Measurements from ENCODE around the gene BPIFB3.

BPIFB3 gene

GRCh38 chr20:33015700-33016580 is 37.8 kb upstream of the BPIFB3 start:
- no peak for DNase-seq

DNA sequence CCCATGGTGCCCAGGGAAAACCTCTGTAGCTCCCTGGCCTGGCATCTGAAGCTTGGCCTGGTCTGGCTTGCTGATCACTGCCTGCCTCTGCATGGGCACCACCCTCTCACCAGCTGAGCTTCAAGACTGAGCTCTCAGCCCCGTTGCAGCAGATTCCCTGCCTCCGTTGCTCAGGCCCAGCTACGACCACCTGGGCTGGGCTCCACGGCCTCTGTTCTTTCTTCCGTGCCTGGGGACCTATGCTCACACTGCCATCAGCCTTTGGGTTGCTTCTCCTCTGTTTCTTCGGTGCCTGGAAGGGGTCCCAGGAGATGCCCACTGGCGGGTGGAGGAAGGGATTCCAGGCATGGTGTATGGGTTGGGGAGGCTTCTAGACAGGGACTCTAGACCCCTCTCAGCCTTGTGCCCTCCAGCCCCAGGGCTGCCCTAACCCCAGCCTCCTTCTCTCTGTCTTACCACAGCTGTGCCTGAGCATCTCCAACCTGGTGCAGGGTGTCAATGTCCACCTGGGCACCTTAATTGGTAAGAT is 37.1 kb upstream of the BPIFB3 start:
- no peak for DNase-seq

DNA sequence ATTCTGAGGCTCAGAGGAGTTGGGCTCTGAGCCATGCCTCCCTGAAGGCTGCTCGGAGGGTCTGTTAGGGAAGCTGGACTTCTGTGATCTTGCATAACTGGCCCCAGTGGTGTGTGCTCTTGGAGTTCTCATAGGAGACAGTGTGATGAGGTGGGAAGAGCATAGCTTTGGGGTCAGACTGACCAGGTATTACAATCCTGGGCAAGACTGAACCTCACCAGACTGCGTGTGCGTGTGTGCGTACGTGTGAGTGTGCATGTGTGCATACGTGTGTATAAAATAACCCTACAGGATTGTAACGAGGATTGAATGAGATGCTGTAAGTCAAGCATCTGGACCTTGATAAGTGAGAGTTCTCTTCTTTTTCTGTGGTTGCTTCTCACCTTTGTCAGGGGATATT is 36.2 kb upstream of the BPIFB3 start:
- DNase-seq = no peak

- no peak for DNase-seq
These were observed 35.4 kb upstream of the BPIFB3 start for GRCh38 chr20:33018169-33018931.

DNA sequence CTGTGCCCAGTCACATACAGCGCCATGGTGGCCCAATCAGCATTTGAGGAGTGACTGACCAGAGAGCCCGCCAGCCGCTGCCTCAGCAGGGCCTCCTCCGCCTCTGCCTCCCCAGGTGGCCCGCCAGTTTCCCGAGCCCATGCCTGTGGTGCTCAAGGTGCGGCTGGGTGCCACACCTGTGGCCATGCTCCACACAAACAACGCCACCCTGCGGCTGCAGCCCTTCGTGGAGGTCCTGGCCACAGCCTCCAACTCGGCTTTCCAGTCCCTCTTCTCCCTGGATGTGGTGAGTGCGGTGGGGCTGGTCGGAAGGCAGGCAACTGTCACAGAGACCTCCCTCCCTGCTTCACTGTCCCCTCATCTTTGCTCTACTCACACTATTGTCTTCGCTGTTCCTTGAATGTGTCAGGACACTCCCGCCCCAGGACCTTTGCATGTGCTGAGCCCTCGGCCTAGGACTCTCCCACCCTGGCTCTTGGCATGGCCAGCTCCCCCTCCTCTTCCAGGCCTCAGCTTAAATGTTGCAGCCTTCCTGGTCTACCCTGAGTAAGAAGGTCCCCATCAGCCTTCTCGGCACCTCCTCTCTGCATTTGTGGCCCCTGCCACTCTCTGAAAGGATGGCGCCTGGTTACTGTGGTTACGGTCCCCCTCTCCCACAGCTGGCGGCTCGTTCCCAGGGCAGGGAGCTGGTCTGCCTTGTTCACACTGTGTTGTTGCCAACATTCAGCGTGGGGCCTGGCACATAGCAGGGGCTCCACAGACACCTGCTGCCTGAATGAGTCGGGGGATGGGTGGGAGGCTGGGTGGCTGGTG is 34.0 kb upstream of the BPIFB3 start:
- DNase-seq = no peak

DNA sequence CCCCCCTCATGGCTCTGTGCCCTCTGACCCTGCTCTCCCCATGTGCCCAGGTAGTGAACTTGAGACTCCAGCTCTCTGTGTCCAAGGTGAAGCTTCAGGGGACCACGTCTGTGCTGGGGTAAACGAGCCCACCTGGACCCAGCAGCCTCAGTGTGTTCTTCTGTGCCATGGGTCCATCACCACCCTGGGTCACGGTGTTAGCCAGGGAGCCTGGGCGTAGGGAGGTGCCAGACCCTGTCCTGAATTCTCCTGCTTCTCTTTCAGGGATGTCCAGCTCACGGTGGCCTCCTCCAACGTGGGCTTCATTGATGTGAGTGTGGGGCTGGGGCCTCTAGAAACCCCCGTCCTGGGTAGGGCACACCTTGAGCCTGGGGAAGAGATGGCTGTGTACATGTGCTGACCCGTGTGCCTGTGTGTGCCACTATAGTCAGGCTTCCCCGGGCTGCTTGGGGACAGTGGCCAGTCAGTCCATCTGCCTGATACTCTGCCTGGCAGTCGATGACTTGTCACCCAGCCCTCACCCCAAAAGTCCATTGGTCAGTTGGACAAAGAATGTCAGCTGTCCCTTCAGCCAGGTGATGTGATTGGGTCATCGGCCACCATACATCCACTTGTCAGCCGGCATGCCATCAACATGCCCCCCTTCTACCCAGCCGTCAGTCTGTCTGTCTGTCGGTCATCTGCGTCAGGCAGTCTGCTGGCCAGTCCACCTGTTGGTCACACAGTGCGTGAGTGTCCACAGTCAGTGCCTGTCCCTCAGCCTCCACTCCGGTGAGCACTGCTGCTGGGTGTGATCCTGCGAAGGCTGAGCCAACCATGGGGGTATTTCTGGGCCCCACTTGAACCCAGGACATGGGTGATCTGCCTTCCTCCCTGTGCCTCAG is 33.2 kb upstream of the BPIFB3 start:
- DNase-seq = no peak

GRCh38 chr20:33021879-33022278 is 31.8 kb upstream of the BPIFB3 start:
- no peak for DNase-seq

DNA sequence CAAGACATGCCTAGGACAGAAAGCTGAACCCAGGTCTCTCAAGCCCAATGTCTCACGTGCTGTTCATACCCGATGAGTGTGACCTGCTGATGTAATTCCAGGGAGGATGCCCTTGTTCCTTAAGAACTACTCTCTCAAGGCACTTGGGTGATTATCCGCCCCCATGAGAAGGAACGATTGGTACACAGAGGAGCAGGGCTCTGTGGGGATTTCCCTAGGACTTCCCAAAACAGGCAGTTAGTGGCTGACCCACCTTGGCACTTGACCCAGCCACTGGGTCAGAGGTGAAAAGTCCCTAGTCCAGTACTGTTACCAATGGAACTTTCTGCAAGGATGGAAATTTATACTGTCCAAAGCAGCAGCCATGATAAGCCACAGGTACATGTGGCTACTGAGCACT is 31.4 kb upstream of the BPIFB3 start:
- no peak for DNase-seq

GRCh38 chr20:33022694-33023438 is 30.8 kb upstream of the BPIFB3 start:
- DNase-seq = no peak

GRCh38 chr20:33023439-33024242 is 30.1 kb upstream of the BPIFB3 start:
- no peak for DNase-seq

GRCh38 chr20:33024243-33024560 is 29.5 kb upstream of the BPIFB3 start:
- no peak for DNase-seq

DNA sequence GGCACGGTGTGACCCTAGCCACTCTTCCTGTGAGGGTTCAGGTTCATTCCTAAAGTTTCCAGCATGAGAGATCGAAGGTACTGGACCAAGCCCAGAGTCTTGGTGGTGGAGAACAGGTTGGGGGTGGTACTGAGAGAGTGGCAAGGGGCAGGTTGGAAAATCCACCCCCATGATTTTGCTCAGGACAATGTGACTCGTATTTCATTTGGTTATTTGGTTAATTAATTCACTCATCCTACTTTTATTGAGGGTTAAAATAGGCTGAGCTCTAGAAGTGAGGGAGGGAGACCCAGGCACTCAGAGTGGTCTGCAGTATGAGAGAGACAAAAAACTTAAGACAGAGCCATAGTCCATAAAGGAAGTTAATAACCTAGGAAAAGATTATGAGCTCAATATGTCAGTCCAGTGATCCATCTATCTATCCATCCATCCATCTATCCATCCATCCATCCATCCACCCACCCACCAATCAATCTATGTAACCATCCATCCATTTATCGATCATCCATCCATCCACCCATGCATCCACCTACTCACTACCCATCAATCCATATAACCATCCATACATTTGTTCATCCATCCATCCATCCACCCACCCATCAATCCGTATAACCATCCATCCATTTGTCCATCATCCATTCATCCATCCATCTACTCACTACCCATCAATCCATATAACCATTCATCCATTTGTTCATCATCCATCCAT is 28.9 kb upstream of the BPIFB3 start:
- DNase-seq = no peak

- DNase-seq = no peak
These were observed 28.3 kb upstream of the BPIFB3 start for GRCh38 chr20:33025318-33025876.

GRCh38 chr20:33026072-33026778 is 27.5 kb upstream of the BPIFB3 start:
- no peak for DNase-seq

DNA sequence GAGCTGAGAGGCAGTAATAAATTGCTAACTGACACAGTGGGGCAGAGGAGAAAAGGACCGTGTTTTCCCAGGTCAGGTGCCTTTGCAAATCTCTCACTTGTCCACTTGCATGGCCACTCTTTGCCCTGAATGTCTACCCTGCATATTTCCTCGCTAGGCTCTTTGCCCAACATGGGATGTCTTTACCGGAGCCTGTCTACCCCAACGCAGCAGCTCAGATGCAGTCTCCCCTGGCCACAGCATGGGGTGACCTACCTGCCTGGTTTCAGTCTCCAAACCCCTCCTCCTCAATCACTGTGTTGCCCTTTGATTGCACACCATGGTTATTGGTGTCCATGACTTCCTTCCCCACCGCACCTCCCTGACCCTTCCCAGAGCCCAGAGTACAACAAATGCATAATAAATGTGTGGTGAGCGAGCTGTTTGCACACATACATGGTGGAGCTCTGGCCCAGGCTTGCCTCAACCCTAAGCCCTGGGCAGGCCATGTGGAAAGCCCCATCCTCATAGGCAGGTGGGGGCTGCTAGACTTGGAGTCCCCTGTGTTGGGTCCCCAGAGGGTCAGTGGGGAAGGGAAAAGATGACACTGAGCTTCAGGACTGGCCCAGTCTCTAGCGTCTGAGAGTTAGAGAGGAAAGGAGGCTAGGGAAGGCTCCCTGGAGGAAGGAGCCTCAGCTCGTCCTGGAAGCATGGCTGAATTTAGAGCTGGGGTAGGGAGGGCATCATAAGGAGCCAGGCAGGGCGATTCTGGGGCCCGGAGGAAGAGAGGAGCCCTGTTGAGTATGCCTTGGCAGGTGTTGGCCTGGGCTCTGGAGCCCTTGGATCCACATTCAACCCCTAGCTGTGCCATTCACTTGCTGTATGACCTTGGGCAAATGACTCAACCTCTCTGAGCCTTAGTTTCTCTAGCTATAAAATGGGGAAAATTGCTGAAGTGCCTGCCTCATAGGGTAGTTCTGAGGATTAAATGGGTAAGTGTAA is 26.6 kb upstream of the BPIFB3 start:
- no peak for DNase-seq

DNA sequence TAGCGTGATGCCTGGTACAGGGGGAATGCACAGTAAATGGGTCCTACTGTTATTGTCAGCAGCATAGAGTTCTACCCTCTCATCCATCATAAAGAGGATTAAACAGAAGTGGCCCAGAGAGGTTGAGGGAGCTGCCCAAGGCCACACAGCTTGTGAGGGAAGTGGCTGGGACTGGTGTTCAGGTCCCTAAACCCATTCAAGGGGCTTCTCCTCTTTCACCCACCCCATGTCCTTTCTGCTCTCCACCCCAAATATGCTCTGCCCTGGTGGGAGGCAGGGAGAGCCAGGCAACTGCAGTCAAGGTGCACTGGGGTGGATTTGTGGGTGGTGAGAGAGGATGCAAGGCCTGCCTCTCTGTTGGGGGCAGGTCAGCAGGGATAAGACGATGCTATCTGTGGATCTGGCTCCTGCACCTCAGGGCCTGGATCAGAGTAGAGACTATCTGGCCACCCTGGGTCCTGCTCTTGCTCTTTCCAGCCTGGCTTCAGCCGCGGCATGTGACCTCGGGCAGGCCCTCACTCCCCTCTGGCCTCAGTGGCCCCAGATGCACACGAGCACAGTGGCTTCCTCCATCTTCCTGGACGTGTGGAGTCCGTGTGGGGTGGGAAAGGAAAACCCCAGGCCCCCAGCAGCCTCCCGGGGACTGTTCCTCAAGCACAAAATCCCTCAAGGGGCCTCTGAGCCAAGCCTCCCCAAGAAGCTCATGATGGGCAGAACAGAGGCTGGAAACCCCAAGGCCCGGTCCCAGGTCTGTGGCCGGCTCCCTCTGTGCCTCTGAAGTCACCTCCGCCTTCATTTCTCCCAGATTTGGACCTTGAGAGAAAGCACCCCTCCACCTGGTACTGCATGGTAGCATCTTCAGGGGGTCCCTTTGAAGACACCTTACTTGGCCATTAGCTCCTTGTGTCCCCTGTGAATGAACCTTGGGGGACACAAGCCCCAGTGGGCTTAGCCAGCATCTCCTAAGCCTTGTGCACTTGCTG is 25.6 kb upstream of the BPIFB3 start:
- DNase-seq = no peak
